HG03520 (cell line): Measurements from ENCODE around the gene IMMT.
"Not testable (repeated sequence)": the region's sequence is repeated elsewhere in the genome, so short reads cannot be mapped to it uniquely, and the experiment has no call there.

Experiments used
- ATAC-seq: cut with Tn5 transposase; IDR thresholded peaks from one replicate; pipeline ENCODE4 v1.9.1; 2021; ENCODE audit warnings: mild to moderate bottlenecking, moderate library complexity; ENCODE audit not compliant: unreplicated experiment

IMMT gene

GRCh38 chr2:86202336-86202692 is 7.1 kb upstream of the IMMT start:
- ATAC-seq, result no peak

- ATAC-seq, result no peak
These were observed 6.5 kb upstream of the IMMT start for GRCh38 chr2:86201671-86202335.

- ATAC-seq, result not testable (repeated sequence)
These were observed 5.3 kb upstream of the IMMT start for GRCh38 chr2:86200564-86200963.

- no peak for ATAC-seq
These were observed 4.5 kb upstream of the IMMT start for GRCh38 chr2:86199834-86200177.

- no peak for ATAC-seq
These were observed 636 bp upstream of the IMMT start for GRCh38 chr2:86195808-86196387.

- ATAC-seq, result no peak
These were observed 559 bp downstream of the IMMT start for GRCh38 chr2:86194751-86195054.

- no peak for ATAC-seq
These were observed 1.2 kb downstream of the IMMT start for GRCh38 chr2:86193901-86194567.

- no peak for ATAC-seq
These were observed 5.4 kb downstream of the IMMT start for GRCh38 chr2:86189782-86190416.

GRCh38 chr2:86186431-86186830 is 8.8 kb downstream of the IMMT start:
- no peak for ATAC-seq

- ATAC-seq, result no peak
These were observed 9.6 kb downstream of the IMMT start for GRCh38 chr2:86185517-86186212.

GRCh38 chr2:86176597-86176996 is 18.7 kb downstream of the IMMT start:
- ATAC-seq, result no peak

GRCh38 chr2:86175828-86176227 is 19.4 kb downstream of the IMMT start:
- ATAC-seq, result no peak

GRCh38 chr2:86174445-86174844 is 20.8 kb downstream of the IMMT start:
- no peak for ATAC-seq

GRCh38 chr2:86172610-86173009 is 22.7 kb downstream of the IMMT start:
- no peak for ATAC-seq

- no peak for ATAC-seq
These were observed 24.0 kb downstream of the IMMT start for GRCh38 chr2:86171295-86171694.

- no peak for ATAC-seq
These were observed 24.8 kb downstream of the IMMT start for GRCh38 chr2:86170449-86170848.

GRCh38 chr2:86160156-86160952 is 34.9 kb downstream of the IMMT start:
- ATAC-seq, result no peak

- ATAC-seq, result no peak
These were observed 37.0 kb downstream of the IMMT start for GRCh38 chr2:86158286-86158685.

GRCh38 chr2:86157009-86157556 is 38.2 kb downstream of the IMMT start:
- no peak for ATAC-seq

GRCh38 chr2:86150502-86150901 is 44.8 kb downstream of the IMMT start:
- no peak for ATAC-seq

- ATAC-seq, result no peak
These were observed 47.5 kb downstream of the IMMT start for GRCh38 chr2:86147793-86148192.
